B cell (primary cell): ENCODE results near the gene DGKB. TPM values are rescaled to one million over a fixed set of nuclear protein-coding genes. Genes with fewer than 3 reads are reported as not detected.

Experiments
- ATAC-seq: fragments of 200-7000 bp; cut with Tn5 transposase; one replicate; pipeline ENCODE4 v1.10.0; 2021; ENCODE audit warnings: low read depth, mild to moderate bottlenecking, moderate number of reproducible peaks, moderate library complexity
- CTCF ChIA-PET: fragments of 350-600 bp; sonication (Branson Sonifier 250); formaldehyde crosslinking; loops from one replicate; lab custom pipeline; 2021; ENCODE audit warnings: antibody characterized with exemption, inconsistent platforms; lab: Charles Lee
- POLR2A ChIA-PET: fragments of 350-600 bp; sonication (Branson Sonifier 250); formaldehyde crosslinking; loops from one replicate; lab custom pipeline; 2021; ENCODE audit warnings: antibody characterized with exemption; lab: Charles Lee
- DNase-seq: peaks from one replicate; pipeline ENCODE4 v3.0.0; 2013
- H2AFZ ChIP-seq: 2 replicates; pipeline ENCODE4 v1.6.1; 2012; ENCODE audit warnings: mild to moderate bottlenecking, low read depth, low read length; ENCODE audit not compliant: insufficient read depth, poor library complexity, severe bottlenecking
- H3K27ac ChIP-seq, 2 donors: 1 replicate in 1 of 2; 2 replicates in 1 of 2; pipeline ENCODE4 v1.5.1; 2012 to 2013; ENCODE audit warnings: low read length in 2 of 2, mild to moderate bottlenecking in 2 of 2, moderate library complexity in 1 of 2
- H3K27me3 ChIP-seq, 4 experiments: fragments of 200-600 bp in 1 of 4; sonication (generic) in 1 of 4; replicated peaks in 1 of 4; 1 replicate in 2 of 4; 2 replicates in 2 of 4; pipeline versions ENCODE4 v1.6.1 to v1.7.0; 2013 to 2016; ENCODE audit warnings: low read length in 3 of 4, mild to moderate bottlenecking in 2 of 4, mixed read lengths in 1 of 4, moderate library complexity in 1 of 4; ENCODE audit not compliant: insufficient read depth in 4 of 4, control insufficient read depth in 3 of 4; ENCODE audit errors: control extremely low read depth in 1 of 4
- H3K36me3 ChIP-seq, 2 experiments: replicated peaks in 1 of 2; 1 replicate in 1 of 2; 2 replicates in 1 of 2; pipeline versions ENCODE4 v1.6.1 to v1.7.1; 2013; ENCODE audit warnings: low read length in 1 of 2; ENCODE audit not compliant: insufficient read depth in 2 of 2, control insufficient read depth in 1 of 2; ENCODE audit errors: control extremely low read depth in 1 of 2, extremely low read depth in 1 of 2
- H3K4me1 ChIP-seq, 2 donors: fragments of 200-600 bp in 1 of 2; sonication (generic) in 1 of 2; 1 replicate in 1 of 2; 2 replicates in 1 of 2; pipeline versions ENCODE4 v1.5.1 to v1.6.1; 2013 to 2017; ENCODE audit warnings: low read length in 2 of 2; ENCODE audit not compliant: control insufficient read depth in 2 of 2, insufficient read depth in 2 of 2
- H3K4me2 ChIP-seq: replicated peaks from 2 replicates; pipeline ENCODE3; 2012; ENCODE audit warnings: mild to moderate bottlenecking, low read depth, low read length; ENCODE audit not compliant: poor library complexity, severe bottlenecking
- H3K4me3 ChIP-seq, 5 experiments: fragments of 200-600 bp in 1 of 5; sonication (generic) in 1 of 5; 1 replicate in 3 of 5; 2 replicates in 2 of 5; pipeline versions ENCODE4 v1.5.1 to v1.7.0; 2011 to 2016; ENCODE audit warnings: low read length in 4 of 5, mild to moderate bottlenecking in 4 of 5, low read depth in 2 of 5, control low read depth in 1 of 5, moderate library complexity in 1 of 5; ENCODE audit not compliant: insufficient read depth in 1 of 5; ENCODE audit errors: control extremely low read depth in 1 of 5, extremely low read depth in 1 of 5
- H3K79me2 ChIP-seq: fragments of 200-600 bp; sonication (generic); one replicate; pipeline ENCODE4 v1.6.0; 2016; ENCODE audit warnings: low read length; ENCODE audit not compliant: control insufficient read depth, insufficient read depth
- H3K9ac ChIP-seq: fragments of 200-600 bp; sonication (generic); 2 replicates; pipeline ENCODE4 v1.6.1; 2017; ENCODE audit warnings: mild to moderate bottlenecking, low read length, moderate library complexity
- H3K9me3 ChIP-seq, 3 donors: one replicate each; pipeline versions ENCODE4 v1.6.1 to v1.7.1; 2013; ENCODE audit warnings: low read length in 2 of 3; ENCODE audit not compliant: control insufficient read depth in 2 of 3, insufficient read depth in 1 of 3; ENCODE audit errors: control extremely low read depth in 1 of 3
- H4K20me1 ChIP-seq: 2 replicates; pipeline ENCODE4 v1.6.0; 2012; ENCODE audit warnings: mild to moderate bottlenecking, low read length; ENCODE audit not compliant: insufficient read depth, control insufficient read depth, poor library complexity, severe bottlenecking
- H3K27ac Mint-ChIP-seq: one replicate; pipeline ENCODE4 v1.8.0; 2021; ENCODE audit warnings: mixed read lengths
- H3K27me3 Mint-ChIP-seq: one replicate; pipeline ENCODE4 v1.8.0; 2021; ENCODE audit warnings: mixed read lengths
- H3K4me1 Mint-ChIP-seq: one replicate; pipeline ENCODE4 v1.8.0; 2021; ENCODE audit warnings: mixed read lengths
- H3K4me3 Mint-ChIP-seq: one replicate; pipeline ENCODE4 v1.8.0; 2021; ENCODE audit warnings: mixed read lengths
- H3K9me3 Mint-ChIP-seq: one replicate; pipeline ENCODE4 v1.8.0; 2022; ENCODE audit warnings: mixed read lengths; ENCODE audit not compliant: insufficient read depth
- EZH2 ChIP-seq: IDR thresholded peaks from 2 replicates; pipeline ENCODE4 v1.6.1; 2012; ENCODE audit warnings: borderline replicate concordance, low read depth, mild to moderate bottlenecking, moderate library complexity, low read length; ENCODE audit not compliant: insufficient read depth, poor library complexity, severe bottlenecking
- WGBS: methylation state at CpG from one replicate; pipeline ENCODE4 v1.1.5; 2013; ENCODE audit warnings: missing lambda C conversion rate; ENCODE audit not compliant: insufficient coverage; 5-methylcytosine and 5-hydroxymethylcytosine counted together
- intact Hi-C: fragments of 100-400 bp; cut with micrococcal nuclease; formaldehyde crosslinking; loops from one replicate; pipeline ENCODE4 v1.10.0; 2022
- polyA plus RNA-seq: library from polyadenylated mRNA; depleted of rRNA; stranded (reverse); fragments of >200 nt; gene quantifications from 2 replicates; pipeline ENCODE4 v1.2.3, GENCODE V29; 2012
- total RNA-seq, 2 donors: library from RNA; stranded (reverse); fragments of 120-200 nt in 1 of 2; gene quantifications; 1 replicate in 1 of 2; 2 replicates in 1 of 2; pipeline versions ENCODE4 v1.2.3 to v1.2.4, GENCODE V29; 2013 to 2022
- TF ChIP-seq, protein P1 (sequence below): fragments of 200-600 bp; IDR thresholded peaks from one replicate; pipeline ENCODE4 v1.8.0; 2022; ENCODE audit warnings: antibody characterized with exemption, mild to moderate bottlenecking

Gene DGKB
- total and polyA plus RNA-seq, 2 donors (not counting 1 experiment from before 2014, with no cell fraction given): not detected

DNA sequence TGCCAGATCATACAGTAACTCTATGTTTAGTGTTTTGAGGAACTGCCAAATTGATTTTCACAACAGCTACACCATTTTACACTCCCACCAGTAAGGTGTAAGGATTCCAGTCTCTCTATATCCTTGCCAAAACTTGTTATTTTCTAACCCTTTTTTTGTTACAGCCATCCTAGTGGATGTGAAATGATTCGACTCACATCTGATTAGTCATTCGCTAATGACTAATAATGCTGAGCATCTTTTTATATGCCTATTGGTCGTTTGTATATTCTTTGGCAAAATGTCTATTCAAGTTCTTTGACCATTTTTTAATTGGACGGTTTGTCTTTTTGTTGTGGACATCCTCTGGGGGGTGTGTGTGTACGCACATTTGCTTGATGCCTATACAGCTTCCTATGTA is 142.8 kb downstream of the DGKB start:
- Histone ChIP-seq H3K4me1 (no peaks in the 10 kb centered on the region), H3K4me3 (no peak overlapping the region), H3K36me3 (no peaks in the 10 kb centered on the region), H3K9ac (no peak overlapping the region), H2AFZ (no peak overlapping the region), H3K79me2 (no peaks in the 10 kb centered on the region), H4K20me1 (no peaks in the 10 kb centered on the region), H3K4me2 (no peak overlapping the region), H3K27me3 (no peaks in the 10 kb centered on the region), H3K9me3 (no peaks in the 10 kb centered on the region), H3K27ac (no peak overlapping the region)
- Mint-ChIP-seq H3K27me3 (no peaks in the 10 kb centered on the region), H3K4me3 (no peak overlapping the region), H3K27ac (no peak overlapping the region), H3K4me1 (no peaks in the 10 kb centered on the region), H3K9me3 (no peaks in the 10 kb centered on the region)
- ChIA-PET CTCF (no interaction called here), POLR2A (no interaction called here)
- DNase-seq: no peak
- intact Hi-C loops: no loop called here
- no peak for ATAC-seq
- WGBS: 93% methylated on average over 4 of the region's 5 CpGs
- no peak for TF ChIP-seq EZH2
- TF ChIP-seq, protein P1, sequence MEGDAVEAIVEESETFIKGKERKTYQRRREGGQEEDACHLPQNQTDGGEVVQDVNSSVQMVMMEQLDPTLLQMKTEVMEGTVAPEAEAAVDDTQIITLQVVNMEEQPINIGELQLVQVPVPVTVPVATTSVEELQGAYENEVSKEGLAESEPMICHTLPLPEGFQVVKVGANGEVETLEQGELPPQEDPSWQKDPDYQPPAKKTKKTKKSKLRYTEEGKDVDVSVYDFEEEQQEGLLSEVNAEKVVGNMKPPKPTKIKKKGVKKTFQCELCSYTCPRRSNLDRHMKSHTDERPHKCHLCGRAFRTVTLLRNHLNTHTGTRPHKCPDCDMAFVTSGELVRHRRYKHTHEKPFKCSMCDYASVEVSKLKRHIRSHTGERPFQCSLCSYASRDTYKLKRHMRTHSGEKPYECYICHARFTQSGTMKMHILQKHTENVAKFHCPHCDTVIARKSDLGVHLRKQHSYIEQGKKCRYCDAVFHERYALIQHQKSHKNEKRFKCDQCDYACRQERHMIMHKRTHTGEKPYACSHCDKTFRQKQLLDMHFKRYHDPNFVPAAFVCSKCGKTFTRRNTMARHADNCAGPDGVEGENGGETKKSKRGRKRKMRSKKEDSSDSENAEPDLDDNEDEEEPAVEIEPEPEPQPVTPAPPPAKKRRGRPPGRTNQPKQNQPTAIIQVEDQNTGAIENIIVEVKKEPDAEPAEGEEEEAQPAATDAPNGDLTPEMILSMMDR: no peak

DNA sequence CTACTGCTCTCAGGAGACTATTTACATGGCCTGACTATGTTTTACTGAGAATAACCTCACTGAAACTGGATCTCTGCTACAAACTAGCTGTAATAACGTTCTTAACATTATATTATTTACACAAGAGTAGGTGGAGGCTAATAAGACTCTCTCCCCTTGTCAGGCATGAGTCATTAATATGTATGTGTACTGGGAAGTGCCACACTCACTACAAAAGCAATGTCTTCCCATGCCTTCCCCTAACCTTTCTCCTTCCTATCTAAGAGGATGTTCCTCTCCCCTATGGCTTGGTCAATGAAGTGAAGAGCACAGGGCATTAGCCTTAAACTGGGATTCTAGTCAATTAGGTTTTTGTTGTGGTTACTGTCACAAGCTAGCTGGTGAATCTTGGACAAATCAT is 147.9 kb downstream of the DGKB start:
- Histone ChIP-seq H3K79me2 (no peaks in the 10 kb centered on the region), H3K36me3 (no peaks in the 10 kb centered on the region), H2AFZ (no peak overlapping the region), H3K4me2 (no peak overlapping the region), H3K27ac (no peak overlapping the region), H3K27me3 (no peaks in the 10 kb centered on the region), H3K4me1 (no peaks in the 10 kb centered on the region), H3K9ac (no peak overlapping the region), H4K20me1 (no peaks in the 10 kb centered on the region), H3K4me3 (no peak overlapping the region), H3K9me3 (peaks cover 0 to 2% (median 0%) of the 10 kb centered on the region in 3 donors)
- Mint-ChIP-seq H3K27ac (no peak overlapping the region), H3K4me3 (no peak overlapping the region), H3K4me1 (no peaks in the 10 kb centered on the region), H3K27me3 (no peaks in the 10 kb centered on the region), H3K9me3 (peaks cover 2% of the 10 kb centered on the region)
- no CpG with 5 or more reads among the region's 1 CpG for WGBS
- intact Hi-C loops: no loop called here
- DNase-seq (no peak), ATAC-seq (no peak)
- TF ChIP-seq, protein P1: no peak
- no peak for TF ChIP-seq EZH2
- ChIA-PET POLR2A (no interaction called here), CTCF (no interaction called here)
